Stimulated activated CD8-positive, alpha-beta memory T cell treated with anti-CD3 and anti-CD28 coated beads, Interleukin-7, amount 100 ng/mL, for 4 hours (primary cell): ENCODE measurements around the gene ZG16B.

ENCODE experiments used
- DNase-seq, 2 donors: peaks; one replicate each; pipeline ENCODE4 v3.0.0-alpha.2; 2020; ENCODE audit warnings: low read depth in 2 of 2

Gene ZG16B

DNA sequence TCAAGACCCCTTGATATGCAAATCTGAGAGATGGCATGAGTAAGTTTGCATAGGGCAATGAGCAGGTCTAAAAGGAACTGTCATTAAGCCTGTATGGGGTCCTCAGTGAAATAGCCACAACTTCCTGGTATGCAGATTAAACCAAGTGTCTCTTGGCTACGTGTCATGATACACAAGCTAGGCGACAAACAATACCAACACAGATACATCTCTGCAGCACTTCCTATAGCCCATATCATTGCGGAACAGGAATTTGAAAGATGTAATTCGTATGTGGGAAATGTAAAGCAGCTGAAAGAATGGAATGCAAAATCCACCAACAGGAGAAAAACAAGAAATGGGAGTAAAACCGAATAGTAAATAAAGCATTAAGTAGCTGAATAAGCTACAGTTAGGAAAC is 15.0 kb downstream of the ZG16B start:
- no peak for DNase-seq

- no peak for DNase-seq
These were observed 16.6 kb downstream of the ZG16B start for GRCh38 chr16:2846511-2847310.

DNA sequence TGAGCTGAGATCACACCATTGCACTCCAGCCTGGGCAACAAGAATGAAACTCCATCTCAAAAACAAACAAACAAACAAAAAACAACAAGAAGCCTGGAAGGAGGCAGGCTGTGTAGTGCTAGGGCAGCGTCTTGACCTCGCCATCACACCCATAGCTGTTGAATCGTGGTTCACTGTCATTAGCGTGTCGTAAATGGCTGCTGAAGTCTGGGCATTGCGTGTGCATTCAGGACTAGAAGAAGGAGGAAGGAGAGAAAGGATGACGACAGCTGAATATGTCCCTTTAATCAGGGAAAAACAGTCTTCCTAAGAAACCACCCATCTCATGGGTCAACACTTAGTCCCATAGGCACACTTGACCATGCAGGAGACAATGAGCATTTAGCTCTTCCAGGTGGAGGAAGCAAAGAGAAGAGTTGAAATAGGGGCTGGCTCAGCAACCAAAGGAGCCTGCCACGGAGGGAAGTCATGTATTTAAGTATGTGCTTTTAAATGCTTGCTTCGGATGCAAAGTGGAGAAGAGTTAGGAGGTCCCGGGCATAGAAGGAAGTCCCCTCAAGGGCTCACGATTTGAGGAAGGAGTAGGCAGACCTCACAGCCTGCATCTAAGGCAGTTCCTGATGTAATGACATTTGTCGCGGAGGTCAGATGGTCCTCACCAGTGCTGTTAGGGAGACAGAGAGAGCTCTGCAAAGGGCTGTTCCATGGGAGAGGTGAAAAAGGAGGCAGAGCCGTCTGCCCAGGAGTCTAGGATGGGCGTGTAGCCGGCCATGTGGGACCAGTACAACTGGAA is 19.0 kb downstream of the ZG16B start:
- DNase-seq: no peak

GRCh38 chr16:2852003-2852730 is 22.1 kb downstream of the ZG16B start:
- no peak for DNase-seq

DNA sequence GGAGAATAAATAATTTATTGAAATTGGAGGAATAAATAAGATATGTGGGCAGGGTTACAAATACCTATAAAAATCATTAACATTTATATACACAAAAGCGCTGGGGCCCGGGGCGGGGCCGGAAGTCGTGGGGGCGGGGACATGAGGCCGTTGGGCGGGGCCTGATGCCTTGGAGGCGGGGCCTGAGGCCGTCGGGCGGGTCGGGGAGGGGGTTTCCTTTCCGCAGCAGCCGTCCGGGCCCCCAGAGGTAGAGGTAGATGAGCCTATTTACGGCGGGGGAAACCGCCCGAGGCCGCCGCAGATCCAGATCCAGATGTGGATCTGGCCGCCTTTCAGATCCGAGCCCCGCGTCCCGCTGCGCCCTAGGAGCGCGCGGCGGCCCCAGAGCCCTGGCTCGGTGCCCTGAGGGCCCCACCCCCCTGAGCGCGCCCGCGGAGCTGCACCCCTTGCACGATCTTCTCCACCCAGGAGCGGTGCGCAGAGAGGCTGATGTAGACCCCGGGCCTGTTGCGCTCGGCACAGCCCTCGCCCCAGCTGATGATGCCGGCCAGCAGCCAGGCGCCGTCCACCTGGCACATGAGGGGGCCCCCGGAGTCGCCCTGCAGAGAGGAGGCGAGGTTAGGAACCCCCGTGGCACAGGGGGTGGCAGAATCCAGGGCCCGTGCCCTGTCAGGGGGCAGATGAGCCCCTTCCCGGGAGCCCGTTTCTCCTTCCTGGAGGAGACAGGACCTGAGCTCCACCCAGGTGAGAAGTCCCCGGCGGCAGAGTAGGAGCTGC is 22.8 kb downstream of the ZG16B start:
- DNase-seq: no peak

- DNase-seq: no peak
These were observed 23.5 kb downstream of the ZG16B start for GRCh38 chr16:2853531-2854073.

DNA sequence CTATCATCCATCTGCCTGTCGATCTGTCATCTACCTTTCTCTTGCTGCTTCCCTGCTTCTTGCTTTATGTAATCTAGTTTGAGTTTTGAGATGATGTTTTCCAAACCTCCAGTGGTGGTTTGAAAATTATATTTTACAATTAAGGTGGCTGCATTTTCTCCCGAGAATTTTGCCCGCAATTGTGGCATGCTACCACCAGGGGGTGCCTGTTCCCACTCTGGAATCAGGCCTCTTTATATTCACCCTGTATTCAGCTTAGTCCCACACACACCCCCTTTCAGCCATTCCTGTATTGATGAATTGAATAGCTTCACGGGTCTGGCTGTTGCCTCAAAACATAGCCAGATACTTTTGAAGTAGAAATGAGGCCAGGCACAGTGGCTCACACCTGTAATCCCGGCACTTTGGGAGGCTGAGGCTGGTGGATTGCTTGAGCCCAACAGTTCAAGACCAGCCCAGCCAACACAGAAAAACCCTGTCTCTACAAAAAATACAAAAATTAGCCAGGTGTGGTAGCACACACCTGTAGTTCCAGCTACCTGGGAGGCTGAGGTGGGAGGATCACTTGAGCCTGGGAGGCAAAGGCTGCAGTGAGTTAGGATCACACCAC is 24.7 kb downstream of the ZG16B start:
- DNase-seq: no peak

DNA sequence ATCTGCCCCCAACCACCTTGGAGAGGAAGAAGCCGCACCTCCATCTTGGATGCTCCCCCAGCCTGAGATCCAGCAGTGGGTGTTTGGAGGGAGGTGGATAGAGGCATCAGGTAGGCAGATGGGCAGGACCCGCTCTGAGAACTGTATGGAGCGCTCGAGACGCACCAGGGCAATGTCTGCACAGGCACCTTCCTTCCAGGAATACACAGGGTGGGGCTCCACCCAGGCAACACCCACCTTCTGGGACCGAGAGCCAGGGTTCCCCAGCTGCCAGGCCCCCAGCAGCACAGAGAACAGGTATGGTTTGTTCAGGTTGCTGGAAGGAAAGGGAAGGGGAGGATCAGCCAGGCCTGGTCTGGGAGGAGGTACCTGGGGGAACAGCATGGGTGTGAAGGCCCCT is 25.4 kb downstream of the ZG16B start:
- DNase-seq: no peak

DNA sequence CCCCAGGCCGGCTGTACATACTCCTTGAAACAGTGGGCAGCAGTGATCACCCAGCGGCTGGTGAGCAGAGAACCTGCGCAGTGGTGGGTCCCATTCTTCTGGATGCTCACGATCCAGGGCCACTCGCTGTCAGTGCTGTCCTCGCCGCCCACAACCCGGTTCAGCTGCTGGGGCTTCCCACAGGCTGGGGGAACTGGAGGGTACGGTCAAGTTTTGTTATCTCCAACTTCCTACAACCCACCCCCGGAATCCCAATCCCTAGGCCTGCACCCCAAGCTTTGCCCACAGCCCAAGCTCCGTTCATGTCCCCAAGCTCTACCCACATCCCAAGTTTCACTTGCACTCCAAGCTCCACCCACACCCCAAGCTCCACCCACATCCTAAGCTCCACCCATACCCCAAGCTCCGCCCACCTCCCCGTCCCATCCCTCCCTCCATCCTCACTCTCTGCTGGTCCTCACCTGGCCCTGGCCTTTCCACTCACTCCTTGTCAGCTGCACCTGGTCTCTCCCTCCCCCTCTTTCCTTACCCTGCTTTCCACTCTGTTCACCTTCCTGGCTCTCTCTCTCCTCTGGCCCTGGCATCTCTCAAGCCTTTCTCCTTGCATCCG is 26.1 kb downstream of the ZG16B start:
- DNase-seq: no peak

GRCh38 chr16:2856686-2857450 is 26.8 kb downstream of the ZG16B start:
- no peak for DNase-seq

DNA sequence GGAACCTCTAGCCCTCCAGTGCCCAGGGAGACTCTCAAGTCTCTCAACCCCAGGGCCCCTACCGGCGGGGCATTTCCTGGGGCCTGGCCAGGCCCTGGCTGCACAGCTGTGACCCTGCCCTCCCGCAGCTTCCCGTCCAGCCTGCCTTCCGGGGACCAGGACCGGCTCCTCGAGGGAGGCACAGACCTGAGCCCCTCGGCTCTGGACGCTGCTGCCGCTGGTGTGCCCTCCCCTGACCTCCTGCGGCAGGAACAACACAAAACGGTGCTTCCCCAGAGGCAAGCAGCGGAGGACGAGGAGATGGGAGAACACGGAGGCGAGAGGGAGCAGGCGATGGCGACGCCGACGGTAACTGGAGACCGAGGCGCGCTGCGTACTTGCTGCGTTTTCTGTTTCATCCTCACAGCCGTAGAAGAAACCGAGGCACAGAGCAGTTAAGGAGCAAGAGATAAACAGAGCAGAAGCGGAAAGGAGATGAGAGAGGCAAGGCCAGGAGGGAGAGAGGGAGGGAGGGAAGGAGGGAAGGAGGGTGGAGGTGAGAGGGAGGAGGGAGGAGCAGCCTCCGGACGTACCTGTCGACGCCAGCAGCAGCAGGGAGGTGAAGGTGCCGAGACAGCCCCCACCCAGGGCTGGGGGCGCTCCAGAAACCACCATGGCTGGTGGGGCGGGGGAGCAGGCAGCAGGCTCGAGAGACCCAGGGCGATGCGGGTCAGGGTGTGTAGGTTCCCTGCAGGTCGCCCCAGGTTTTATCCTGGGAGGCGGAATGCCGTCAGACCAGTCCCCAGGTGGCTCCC is 27.5 kb downstream of the ZG16B start, which contains the start of gene PRSS22:
Gene PRSS22 (minus strand): TSS at position 720 of the 794 bp plus-strand sequence. CDS start 66 bp downstream, at position 654.
- no peak for DNase-seq

DNA sequence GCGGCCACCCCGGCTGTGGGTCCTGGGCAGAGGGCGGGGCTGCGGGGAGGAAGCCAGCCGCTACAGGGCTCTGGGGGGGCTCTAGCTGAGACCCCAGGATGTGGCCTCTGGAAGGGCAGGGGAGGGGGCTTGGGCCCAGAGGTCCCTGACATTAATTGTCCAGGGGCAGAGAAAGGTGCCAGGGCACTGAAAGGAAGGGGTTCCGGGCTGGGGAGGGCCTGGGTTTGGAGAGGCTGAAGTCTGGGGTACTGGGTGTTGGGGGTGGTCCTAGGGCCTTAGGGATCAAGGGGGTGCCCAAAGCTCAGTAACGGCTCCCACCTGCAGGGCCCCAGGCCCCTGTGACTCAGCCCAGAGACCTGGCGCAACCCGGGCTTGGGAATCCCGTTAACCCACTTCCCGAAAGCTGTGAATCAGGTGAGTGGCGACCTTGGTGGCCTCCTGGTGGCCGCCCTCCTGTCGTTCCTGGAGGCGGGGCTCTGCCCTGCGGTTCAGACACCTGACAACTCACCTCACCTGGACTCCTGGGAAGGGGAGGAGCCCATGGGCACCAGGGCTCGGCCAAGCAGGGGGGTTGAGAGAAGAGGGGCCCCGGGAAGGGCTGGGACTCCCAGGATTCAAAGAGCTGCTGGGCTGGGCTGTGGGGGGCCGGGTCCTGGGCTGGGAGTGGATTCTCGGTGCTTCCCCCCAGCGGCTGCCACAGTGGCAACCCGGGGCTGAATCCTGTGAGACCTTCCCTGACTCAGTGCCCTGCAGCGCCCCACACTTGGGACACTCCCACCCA is 28.3 kb downstream of the ZG16B start:
- no peak for DNase-seq

- no peak for DNase-seq
These were observed 29.7 kb downstream of the ZG16B start for GRCh38 chr16:2859686-2860265.

GRCh38 chr16:2860826-2861567 is 30.9 kb downstream of the ZG16B start:
- no peak for DNase-seq

DNA sequence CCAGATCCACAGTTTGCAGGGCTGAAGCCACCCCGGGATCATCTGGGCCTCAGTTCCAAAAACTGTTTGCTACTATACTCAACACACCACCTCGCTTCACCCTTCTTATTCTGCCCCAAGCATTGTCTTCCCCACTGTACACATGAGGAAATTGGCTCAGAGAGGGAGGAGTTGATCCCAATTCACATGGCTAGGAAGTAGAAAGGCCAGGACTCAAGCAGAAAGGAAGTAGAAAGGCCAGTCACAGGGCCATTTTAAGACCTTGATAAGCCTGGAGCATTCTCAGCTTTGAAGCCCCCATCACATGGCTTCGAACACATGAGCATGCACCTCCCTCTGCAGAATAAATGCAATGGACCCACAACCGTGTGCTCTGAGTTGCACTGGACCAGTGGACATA is 35.5 kb downstream of the ZG16B start:
- DNase-seq: no peak

DNA sequence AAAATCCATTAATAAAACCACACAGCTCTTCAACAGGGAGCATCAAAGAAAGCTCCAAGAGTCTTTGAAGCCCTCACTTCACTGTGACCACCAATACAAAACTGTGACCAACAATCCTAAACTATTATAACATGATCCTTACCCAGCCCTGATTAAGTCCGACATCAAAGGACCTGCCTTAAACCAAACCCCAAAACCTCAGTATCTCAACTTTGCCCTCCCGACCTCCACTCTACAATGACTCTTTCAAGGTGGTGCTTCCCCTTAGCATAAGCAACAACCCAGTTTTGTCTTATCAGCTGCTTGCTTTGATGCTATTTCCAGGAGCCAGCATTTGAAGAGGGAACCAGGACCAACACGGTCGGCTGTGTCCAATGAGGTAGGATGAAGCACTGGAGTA is 36.3 kb downstream of the ZG16B start:
- DNase-seq: no peak

GRCh38 chr16:2867661-2867986 is 37.5 kb downstream of the ZG16B start:
- no peak for DNase-seq
